ENCODE measurements around the gene CACNA2D4. TPM values are rescaled to one million over a fixed set of nuclear protein-coding genes. Genes with fewer than 3 reads are reported as not detected.

CACNA2D4 gene
- total and polyA plus RNA-seq, 2 of the 13 experiments (the other 11 are each of a cell fraction or from before 2014, with no cell fraction given) = 14.2 to 136 TPM

DNA sequence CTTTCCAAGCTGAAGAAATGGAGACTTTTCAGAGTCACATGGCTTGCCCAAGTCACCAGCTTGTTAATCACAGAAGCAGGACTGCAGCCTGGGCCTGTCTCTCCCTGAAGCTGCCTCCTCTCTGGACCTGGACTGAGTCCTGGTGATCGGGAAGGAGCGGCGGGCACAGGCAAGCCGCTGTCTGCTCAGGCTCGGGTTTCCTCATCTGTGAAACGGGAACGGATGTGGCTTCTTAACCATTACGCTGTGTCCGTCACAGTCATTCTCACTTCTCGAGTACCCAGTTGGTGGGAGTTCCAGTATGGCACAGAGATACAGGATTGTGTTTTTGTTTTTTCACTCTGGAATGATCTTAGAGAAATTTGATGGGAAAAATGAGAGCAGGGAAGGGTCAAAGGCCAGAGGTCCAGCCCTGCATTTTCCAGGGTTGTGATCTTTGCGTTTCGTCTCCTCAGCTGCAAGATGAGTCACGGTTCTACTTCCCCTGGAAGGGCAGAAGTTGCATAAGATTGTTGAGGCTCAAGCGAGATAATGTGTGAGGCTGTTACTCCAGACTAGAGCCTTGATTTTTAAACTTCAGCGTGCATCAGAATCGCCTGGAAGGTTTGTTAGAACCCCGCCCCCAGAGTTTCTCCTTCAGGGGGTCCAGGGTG, 105.7 kb downstream of the CACNA2D4 start (continued):
- TF ChIP-seq, protein P1, sequence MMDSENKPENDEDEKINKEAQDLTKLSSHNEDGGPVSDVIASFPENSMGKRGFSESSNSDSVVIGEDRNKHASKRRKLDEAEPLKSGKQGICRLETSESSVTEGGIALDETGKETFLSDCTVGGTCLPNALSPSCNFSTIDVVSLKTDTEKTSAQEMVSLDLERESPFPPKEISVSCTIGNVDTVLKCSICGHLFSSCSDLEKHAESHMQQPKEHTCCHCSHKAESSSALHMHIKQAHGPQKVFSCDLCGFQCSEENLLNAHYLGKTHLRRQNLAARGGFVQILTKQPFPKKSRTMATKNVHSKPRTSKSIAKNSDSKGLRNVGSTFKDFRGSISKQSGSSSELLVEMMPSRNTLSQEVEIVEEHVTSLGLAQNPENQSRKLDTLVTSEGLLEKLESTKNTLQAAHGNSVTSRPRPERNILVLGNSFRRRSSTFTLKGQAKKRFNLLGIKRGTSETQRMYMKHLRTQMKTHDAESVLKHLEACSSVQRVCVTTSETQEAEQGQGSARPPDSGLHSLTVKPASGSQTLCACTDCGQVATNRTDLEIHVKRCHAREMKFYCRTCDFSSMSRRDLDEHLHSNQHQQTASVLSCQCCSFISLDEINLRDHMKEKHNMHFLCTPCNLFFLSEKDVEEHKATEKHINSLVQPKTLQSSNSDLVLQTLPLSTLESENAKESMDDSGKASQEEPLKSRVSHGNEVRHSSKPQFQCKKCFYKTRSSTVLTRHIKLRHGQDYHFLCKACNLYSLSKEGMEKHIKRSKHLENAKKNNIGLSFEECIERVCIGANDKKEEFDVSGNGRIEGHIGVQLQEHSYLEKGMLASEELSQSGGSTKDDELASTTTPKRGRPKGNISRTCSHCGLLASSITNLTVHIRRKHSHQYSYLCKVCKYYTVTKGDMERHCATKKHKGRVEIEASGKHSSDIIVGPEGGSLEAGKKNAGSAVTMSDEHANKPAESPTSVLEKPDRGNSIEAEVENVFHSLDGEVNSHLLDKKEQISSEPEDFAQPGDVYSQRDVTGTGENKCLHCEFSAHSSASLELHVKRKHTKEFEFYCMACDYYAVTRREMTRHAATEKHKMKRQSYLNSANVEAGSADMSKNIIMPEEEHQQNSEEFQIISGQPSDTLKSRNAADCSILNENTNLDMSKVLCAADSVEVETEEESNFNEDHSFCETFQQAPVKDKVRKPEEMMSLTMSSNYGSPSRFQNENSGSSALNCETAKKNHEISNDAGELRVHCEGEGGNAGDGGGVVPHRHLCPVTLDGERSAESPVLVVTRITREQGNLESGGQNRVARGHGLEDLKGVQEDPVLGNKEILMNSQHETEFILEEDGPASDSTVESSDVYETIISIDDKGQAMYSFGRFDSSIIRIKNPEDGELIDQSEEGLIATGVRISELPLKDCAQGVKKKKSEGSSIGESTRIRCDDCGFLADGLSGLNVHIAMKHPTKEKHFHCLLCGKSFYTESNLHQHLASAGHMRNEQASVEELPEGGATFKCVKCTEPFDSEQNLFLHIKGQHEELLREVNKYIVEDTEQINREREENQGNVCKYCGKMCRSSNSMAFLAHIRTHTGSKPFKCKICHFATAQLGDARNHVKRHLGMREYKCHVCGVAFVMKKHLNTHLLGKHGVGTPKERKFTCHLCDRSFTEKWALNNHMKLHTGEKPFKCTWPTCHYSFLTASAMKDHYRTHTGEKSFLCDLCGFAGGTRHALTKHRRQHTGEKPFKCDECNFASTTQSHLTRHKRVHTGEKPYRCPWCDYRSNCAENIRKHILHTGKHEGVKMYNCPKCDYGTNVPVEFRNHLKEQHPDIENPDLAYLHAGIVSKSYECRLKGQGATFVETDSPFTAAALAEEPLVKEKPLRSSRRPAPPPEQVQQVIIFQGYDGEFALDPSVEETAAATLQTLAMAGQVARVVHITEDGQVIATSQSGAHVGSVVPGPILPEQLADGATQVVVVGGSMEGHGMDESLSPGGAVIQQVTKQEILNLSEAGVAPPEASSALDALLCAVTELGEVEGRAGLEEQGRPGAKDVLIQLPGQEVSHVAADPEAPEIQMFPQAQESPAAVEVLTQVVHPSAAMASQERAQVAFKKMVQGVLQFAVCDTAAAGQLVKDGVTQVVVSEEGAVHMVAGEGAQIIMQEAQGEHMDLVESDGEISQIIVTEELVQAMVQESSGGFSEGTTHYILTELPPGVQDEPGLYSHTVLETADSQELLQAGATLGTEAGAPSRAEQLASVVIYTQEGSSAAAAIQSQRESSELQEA (CRISPR knock-in tag; IDR thresholded peaks at IDR 0.05; ENCODE audit: not compliant biosample characterization) = no peak
- TF ChIP-seq GABPB1 (CRISPR knock-in tag; IDR thresholded peaks at IDR 0.05) (peak; percentile 64; the same call in 1 of the 2 replicates), MIER3 (CRISPR knock-in tag; IDR thresholded peaks at IDR 0.05; ENCODE audit: borderline replicate concordance) (peak; percentile 48; the same call in 1 of the 2 replicates), KDM6A (CRISPR knock-in tag; IDR thresholded peaks at IDR 0.05; ENCODE audit: low read depth) (0 out of 2 replicates have a peak, but pooled peaks have one; percentile 34), ZNF350 (CRISPR knock-in tag; IDR thresholded peaks at IDR 0.05; ENCODE audit: borderline replicate concordance, low read depth) (peak; percentile 51; the same call in 1 of the 2 replicates), GATAD2A (CRISPR knock-in tag; IDR thresholded peaks at IDR 0.05) (peak; percentile 89), SRSF9 (IDR thresholded peaks at IDR 0.05; ENCODE audit: borderline replicate concordance, insufficient read depth, low read depth, low read length, poor library complexity, severe bottlenecking) (no peak), RCOR2 (CRISPR knock-in tag; IDR thresholded peaks at IDR 0.05) (peak; percentile 58), BHLHE40 (IDR thresholded peaks at IDR 0.05; ENCODE audit: low read length) (peak; percentile 59; the same call in 1 of the 2 replicates), HOXD1 (CRISPR knock-in tag; IDR thresholded peaks at IDR 0.05) (peak; percentile 44; the same call in 1 of the 2 replicates), ZNF629 (CRISPR knock-in tag; conservative IDR thresholded peaks at IDR 0.05) (peak; percentile 87), CHD4 (IDR thresholded peaks at IDR 0.05; ENCODE audit: borderline replicate concordance, low read length) (no peak)
- TF ChIP-seq, protein P2, sequence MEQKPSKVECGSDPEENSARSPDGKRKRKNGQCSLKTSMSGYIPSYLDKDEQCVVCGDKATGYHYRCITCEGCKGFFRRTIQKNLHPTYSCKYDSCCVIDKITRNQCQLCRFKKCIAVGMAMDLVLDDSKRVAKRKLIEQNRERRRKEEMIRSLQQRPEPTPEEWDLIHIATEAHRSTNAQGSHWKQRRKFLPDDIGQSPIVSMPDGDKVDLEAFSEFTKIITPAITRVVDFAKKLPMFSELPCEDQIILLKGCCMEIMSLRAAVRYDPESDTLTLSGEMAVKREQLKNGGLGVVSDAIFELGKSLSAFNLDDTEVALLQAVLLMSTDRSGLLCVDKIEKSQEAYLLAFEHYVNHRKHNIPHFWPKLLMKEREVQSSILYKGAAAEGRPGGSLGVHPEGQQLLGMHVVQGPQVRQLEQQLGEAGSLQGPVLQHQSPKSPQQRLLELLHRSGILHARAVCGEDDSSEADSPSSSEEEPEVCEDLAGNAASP (CRISPR knock-in tag; IDR thresholded peaks at IDR 0.05; ENCODE audit: borderline replicate concordance) = peak; percentile 62; the same call in 1 of the 2 replicates
- TF ChIP-seq, protein P3, sequence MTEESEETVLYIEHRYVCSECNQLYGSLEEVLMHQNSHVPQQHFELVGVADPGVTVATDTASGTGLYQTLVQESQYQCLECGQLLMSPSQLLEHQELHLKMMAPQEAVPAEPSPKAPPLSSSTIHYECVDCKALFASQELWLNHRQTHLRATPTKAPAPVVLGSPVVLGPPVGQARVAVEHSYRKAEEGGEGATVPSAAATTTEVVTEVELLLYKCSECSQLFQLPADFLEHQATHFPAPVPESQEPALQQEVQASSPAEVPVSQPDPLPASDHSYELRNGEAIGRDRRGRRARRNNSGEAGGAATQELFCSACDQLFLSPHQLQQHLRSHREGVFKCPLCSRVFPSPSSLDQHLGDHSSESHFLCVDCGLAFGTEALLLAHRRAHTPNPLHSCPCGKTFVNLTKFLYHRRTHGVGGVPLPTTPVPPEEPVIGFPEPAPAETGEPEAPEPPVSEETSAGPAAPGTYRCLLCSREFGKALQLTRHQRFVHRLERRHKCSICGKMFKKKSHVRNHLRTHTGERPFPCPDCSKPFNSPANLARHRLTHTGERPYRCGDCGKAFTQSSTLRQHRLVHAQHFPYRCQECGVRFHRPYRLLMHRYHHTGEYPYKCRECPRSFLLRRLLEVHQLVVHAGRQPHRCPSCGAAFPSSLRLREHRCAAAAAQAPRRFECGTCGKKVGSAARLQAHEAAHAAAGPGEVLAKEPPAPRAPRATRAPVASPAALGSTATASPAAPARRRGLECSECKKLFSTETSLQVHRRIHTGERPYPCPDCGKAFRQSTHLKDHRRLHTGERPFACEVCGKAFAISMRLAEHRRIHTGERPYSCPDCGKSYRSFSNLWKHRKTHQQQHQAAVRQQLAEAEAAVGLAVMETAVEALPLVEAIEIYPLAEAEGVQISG (CRISPR knock-in tag; IDR thresholded peaks at IDR 0.05) = 0 out of 2 replicates have a peak, but pooled peaks have one; percentile 31
- TF ChIP-seq, protein P4, sequence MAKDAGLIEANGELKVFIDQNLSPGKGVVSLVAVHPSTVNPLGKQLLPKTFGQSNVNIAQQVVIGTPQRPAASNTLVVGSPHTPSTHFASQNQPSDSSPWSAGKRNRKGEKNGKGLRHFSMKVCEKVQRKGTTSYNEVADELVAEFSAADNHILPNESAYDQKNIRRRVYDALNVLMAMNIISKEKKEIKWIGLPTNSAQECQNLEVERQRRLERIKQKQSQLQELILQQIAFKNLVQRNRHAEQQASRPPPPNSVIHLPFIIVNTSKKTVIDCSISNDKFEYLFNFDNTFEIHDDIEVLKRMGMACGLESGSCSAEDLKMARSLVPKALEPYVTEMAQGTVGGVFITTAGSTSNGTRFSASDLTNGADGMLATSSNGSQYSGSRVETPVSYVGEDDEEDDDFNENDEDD (CRISPR knock-in tag; IDR thresholded peaks at IDR 0.05; ENCODE audit: borderline replicate concordance) = peak; percentile 18; the same call in 1 of the 2 replicates
